ENCODE measurements around the gene ADGRL1. TPM values are rescaled to one million over a fixed set of nuclear protein-coding genes. Genes with fewer than 3 reads are reported as not detected.

The ADGRL1 gene
- polyA plus RNA-seq, 1 of the 3 experiments (the other 2 are of a cell fraction) = 13.4 TPM

DNA sequence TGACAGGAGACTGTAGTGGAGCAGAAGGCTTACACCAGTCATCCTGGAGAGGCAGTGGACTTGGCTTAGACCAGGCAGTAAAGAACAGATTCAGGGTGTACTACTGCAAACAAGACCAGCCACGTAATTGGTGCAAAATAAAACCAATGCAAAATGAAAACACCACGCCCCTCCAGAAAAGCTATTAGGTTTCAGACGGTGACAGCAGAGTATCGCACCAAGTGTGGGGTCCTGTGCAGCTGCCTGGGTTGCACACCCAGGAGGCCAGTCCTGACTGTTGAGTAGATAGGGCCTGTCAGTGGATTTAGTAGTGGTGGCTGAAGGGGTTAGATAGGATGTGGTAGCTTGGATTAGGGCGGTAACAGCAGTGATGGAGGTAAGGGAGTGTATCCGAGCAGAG is 83.0 kb downstream of the ADGRL1 start:
- no peak for DNase-seq
- POLR2A ChIA-PET = interaction anchor here (0.9 kb wide), 1 partner anchor 13 kb away, joined by 3 read pairs; the partner anchor contains the start of gene ASF1B

DNA sequence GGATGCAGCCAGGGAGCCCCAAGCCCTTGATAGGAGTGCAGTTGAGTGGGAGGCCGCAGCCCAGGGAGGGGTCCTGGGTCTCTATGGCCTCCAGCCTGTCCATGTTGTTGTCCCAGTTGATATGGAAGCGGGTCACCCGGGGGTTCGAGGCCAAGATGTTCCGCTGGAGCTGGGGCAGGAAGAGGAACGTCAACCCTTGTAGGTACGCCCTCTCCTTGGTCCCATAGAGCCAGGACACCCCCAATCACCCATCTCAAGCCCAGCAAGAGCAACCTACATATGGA is 85.5 kb downstream of the ADGRL1 start:
- CTCF ChIA-PET = interaction anchor here (3.7 kb wide), 1 partner anchor 16 kb away, joined by 22 read pairs; the partner anchor contains the start of gene ASF1B
- TF ChIP-seq RXRA (IDR thresholded peaks at IDR 0.05; ENCODE audit: borderline replicate concordance, low read depth) (no peak), MXI1 (IDR thresholded peaks at IDR 0.05; ENCODE audit: low read depth, low read length) (no peak), NFIC (IDR thresholded peaks at IDR 0.05; ENCODE audit: borderline replicate concordance) (no peak)
- H3K4me1 ChIP-seq (ENCODE audit: control insufficient read depth in 1 of 2, insufficient read depth in 2 of 2, low read depth in 1 of 2, low read length in 1 of 2) = peaks cover 15 to 36% of the 10 kb centered on the region in 2 experiments

More for the DNA sequence above, 83.0 kb downstream of the ADGRL1 start:
- no peak for TF ChIP-seq POLR2AphosphoS5 (IDR thresholded peaks at IDR 0.05; ENCODE audit: low read depth, low read length)
- TF ChIP-seq, protein P1, sequence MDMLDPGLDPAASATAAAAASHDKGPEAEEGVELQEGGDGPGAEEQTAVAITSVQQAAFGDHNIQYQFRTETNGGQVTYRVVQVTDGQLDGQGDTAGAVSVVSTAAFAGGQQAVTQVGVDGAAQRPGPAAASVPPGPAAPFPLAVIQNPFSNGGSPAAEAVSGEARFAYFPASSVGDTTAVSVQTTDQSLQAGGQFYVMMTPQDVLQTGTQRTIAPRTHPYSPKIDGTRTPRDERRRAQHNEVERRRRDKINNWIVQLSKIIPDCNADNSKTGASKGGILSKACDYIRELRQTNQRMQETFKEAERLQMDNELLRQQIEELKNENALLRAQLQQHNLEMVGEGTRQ (IDR thresholded peaks at IDR 0.05; ENCODE audit: borderline replicate concordance, low read depth, low read length) = no peak
- TF ChIP-seq TCF12 (IDR thresholded peaks at IDR 0.05) = no peak
- TF ChIP-seq FOSL2 (IDR thresholded peaks at IDR 0.05; ENCODE audit: borderline replicate concordance, low read depth) = no peak
- TF ChIP-seq SMC3 (IDR thresholded peaks at IDR 0.05; ENCODE audit: low read depth, low read length) = no peak
- TF ChIP-seq, protein P2, sequence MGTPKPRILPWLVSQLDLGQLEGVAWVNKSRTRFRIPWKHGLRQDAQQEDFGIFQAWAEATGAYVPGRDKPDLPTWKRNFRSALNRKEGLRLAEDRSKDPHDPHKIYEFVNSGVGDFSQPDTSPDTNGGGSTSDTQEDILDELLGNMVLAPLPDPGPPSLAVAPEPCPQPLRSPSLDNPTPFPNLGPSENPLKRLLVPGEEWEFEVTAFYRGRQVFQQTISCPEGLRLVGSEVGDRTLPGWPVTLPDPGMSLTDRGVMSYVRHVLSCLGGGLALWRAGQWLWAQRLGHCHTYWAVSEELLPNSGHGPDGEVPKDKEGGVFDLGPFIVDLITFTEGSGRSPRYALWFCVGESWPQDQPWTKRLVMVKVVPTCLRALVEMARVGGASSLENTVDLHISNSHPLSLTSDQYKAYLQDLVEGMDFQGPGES (IDR thresholded peaks at IDR 0.05; ENCODE audit: low read depth, low read length) = no peak
- TF ChIP-seq GATA2 (CRISPR knock-in tag; IDR thresholded peaks at IDR 0.05) = no peak
- no peak for TF ChIP-seq ZBTB33 (IDR thresholded peaks at IDR 0.05; ENCODE audit: borderline replicate concordance, low read depth)
- CTCF ChIA-PET = interaction anchor here (1.0 to 1.6 kb wide), 3 partner anchors 14 to 283 kb away, joined by 3 to 10 read pairs (median 4); partner anchors contain the start of gene ASF1B
- Histone ChIP-seq H3K9me3 (no peaks in the 10 kb centered on the region), H3K27ac (ENCODE audit: low read depth in 2 of 2, low read length in 1 of 2) (no peak overlapping the region), H4K20me1 (ENCODE audit: insufficient read depth) (no peaks in the 10 kb centered on the region), H3K4me1 (ENCODE audit: control insufficient read depth in 1 of 2, insufficient read depth in 2 of 2, low read depth in 1 of 2, low read length in 1 of 2) (peaks cover 11 to 22% of the 10 kb centered on the region in 2 experiments), H3K4me3 (ENCODE audit: low read depth in 2 of 2, low read length in 1 of 2) (no peak overlapping the region), H3K79me2 (ENCODE audit: insufficient read depth) (no peaks in the 10 kb centered on the region), H2AFZ (ENCODE audit: low read depth) (no peak overlapping the region), H3K9me2 (no peaks in the 10 kb centered on the region), H3K9ac (no peak overlapping the region), H3K4me2 (no peak overlapping the region), H3F3A (replicated peaks; ENCODE audit: insufficient read depth) (peaks cover 15% of the 10 kb centered on the region), H3K27me3 (ENCODE audit: insufficient read depth) (no peaks in the 10 kb centered on the region), H3K36me3 (replicated peaks in 1 of 2; ENCODE audit: control insufficient read depth in 1 of 2, insufficient read depth in 2 of 2, low read length in 1 of 2) (peaks cover 0 to 2% of the 10 kb centered on the region in 2 experiments)
- 98% methylated on average over 6 of the region's 6 CpGs for WGBS (ENCODE audit: low lambda C conversion rate)

More for the DNA sequence above, 85.5 kb downstream of the ADGRL1 start:
- Histone ChIP-seq H2AFZ (ENCODE audit: low read depth) (no peak overlapping the region), H3K4me3 (ENCODE audit: low read depth in 2 of 2, low read length in 1 of 2) (no peak overlapping the region), H3K36me3 (replicated peaks in 1 of 2; ENCODE audit: control insufficient read depth in 1 of 2, insufficient read depth in 2 of 2, low read length in 1 of 2) (peaks cover 0 to 2% of the 10 kb centered on the region in 2 experiments), H3K27me3 (ENCODE audit: insufficient read depth) (no peaks in the 10 kb centered on the region), H3K9me2 (no peaks in the 10 kb centered on the region), H3K27ac (ENCODE audit: low read depth in 2 of 2, low read length in 1 of 2) (peak overlapping the region in 1 of 2 experiments; percentile 98; a peak in 1 of 4 replicates), H4K20me1 (ENCODE audit: insufficient read depth) (no peaks in the 10 kb centered on the region), H3K9me3 (no peaks in the 10 kb centered on the region), H3K4me2 (no peak overlapping the region), H3F3A (replicated peaks; ENCODE audit: insufficient read depth) (peaks cover 15% of the 10 kb centered on the region), H3K9ac (no peak overlapping the region), H3K79me2 (ENCODE audit: insufficient read depth) (peaks cover 18% of the 10 kb centered on the region)
- POLR2A ChIA-PET = no interaction called here
- WGBS (ENCODE audit: low lambda C conversion rate) = 83% methylated on average over 2 of the region's 7 CpGs
- DNase-seq = no peak
